VCaP (cell line): ENCODE results near the gene RNF168.
A peak's percentile ranks its signal among the peaks of the same experiment; 100 is the strongest.
"Not testable (repeated sequence)": the region's sequence is repeated elsewhere in the genome, so short reads cannot be mapped to it uniquely, and the experiment has no call there.

Source experiments
- H3K27ac ChIP-seq: fragments of 450-650 bp; 2 replicates; pipeline ENCODE4 v1.5.1; 2017
- CTCF ChIP-seq: fragments of 450-650 bp; conservative IDR thresholded peaks from 2 replicates; pipeline ENCODE4 v1.5.1; 2017; ENCODE audit warnings: mild to moderate bottlenecking, moderate library complexity

Gene RNF168

DNA sequence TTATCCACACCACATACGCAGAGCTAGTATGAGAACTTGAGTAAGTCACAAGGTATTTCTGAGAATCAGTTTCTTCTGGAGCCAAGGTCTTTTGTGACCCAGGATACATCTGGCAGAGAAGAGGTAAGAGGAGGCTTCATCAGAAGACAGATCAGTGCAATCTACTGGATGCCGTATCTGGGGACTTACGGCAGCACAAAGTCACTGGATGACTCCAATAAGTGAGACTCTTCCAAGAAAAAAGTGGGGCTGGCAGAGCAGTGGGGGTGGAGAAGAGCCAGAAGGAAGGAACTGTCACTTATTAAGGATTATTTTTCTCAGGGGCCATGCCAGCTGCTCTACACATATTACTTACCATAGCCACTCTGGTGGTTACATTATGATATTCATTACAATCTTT lies 39.8 kb downstream of the RNF168 start:
- TF ChIP-seq CTCF: no peak
- H3K27ac ChIP-seq: no peak overlapping the region

GRCh38 chr3:196463478-196463756 lies 40.2 kb downstream of the RNF168 start:
- no peak for TF ChIP-seq CTCF
- no peak overlapping the region for H3K27ac ChIP-seq

DNA sequence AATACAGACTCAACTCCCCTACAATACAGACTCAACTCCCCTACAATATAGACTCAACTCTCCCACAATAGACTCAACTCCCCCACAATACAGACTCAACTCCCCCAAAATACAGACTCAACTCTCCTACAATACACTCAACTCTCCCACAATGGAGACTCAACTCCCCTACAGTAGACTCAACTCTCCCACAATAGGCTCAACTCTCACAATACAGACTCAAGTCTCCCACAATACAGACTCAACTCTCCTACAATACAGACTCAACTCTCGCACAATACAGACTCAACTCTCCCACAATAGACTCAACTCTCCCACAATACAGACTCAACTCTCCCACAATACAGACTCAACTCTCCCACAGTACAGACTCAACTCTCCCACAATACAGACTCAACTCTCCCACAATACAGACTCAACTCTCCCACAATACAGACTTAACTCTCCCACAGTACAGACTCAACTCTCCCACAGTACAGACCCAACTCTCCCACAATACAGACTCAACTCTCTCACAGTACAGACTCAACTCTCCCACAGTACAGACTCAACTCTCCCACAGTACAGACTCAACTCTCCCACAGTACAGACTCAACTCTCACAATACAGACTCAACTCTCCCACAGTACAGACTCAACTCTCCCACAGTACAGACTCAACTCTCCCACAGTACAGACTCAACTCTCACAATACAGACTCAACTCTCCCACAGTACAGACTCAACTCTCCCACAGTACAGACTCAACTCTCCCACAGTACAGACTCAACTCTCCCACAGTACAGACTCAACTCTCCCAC lies 40.7 kb downstream of the RNF168 start:
- H3K27ac ChIP-seq: not testable (repeated sequence)

- H3K27ac ChIP-seq: no peak overlapping the region
- TF ChIP-seq CTCF: no peak
Observed at GRCh38 chr3:196458063-196458462, 45.5 kb downstream of the RNF168 start.

- not testable (repeated sequence) for H3K27ac ChIP-seq
Observed at GRCh38 chr3:196457470-196457869, 46.1 kb downstream of the RNF168 start.

- H3K27ac ChIP-seq: no peak overlapping the region
- TF ChIP-seq CTCF: no peak
Observed at GRCh38 chr3:196454935-196455334, 48.6 kb downstream of the RNF168 start.

DNA sequence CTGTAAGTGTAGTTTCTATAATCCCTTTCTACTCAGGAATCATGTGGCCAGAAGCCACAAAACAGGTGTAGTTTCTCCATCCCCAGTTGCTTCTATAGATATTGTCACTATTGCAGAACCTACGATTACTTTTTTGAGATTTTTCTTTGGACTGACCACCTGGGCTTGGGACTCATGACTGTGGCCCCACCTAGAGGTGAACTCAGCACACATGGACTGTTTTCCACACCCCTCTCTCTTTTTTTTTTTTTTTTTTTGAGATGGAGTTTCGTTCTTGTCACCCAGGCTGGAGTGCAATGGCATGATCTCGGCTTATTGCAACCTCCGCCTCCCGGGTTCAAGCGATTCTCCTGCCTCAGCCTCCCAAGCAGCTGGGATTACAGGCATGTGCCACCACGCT lies 58.2 kb downstream of the RNF168 start:
- TF ChIP-seq CTCF: 0 out of 2 replicates have a peak, but pooled peaks have one; percentile 5
- not testable (repeated sequence) for H3K27ac ChIP-seq

DNA sequence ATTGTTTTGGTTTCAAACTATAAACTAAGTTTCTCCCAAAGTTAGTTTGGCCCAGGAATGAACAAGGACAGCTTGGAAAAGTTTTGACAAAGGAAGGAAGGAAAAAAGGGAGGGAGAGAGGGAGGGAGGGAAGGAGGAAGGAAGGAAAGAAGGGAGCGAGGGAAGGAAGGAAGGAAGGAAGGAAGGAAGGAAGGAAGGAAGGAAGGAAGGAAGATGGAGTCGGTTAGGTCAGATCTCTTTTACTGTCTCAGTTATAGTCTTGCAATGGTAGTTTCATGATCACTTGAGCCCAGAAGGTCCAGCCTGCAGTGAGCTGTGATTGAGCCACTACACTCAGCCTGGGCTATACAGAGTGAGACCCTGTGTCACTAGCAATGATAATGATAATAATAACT lies 59.1 kb downstream of the RNF168 start:
- no peak for TF ChIP-seq CTCF
- no peak overlapping the region for H3K27ac ChIP-seq

DNA sequence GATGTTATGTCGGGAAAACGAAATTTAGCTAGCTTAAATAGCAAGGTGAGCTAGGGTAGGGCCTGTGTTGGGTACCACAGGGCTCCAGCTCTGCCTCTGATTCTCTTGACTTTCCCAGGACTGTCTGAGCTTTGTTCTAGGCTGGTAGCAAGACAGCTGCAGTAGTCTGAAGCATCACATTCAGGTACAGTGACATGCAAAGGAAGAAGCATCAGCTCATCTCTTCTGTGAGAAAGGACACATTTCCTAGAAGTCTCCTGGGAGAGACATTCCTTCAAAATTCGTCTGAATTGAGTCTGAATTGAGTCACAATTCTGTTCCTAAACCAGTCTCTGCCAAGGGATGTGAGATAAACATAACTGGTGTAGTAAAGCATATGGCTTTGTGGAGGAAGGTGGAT lies 62.9 kb downstream of the RNF168 start:
- no peak overlapping the region for H3K27ac ChIP-seq
- TF ChIP-seq CTCF: no peak
